Vagina (tissue), 2 donors: ENCODE results near the gene MTMR3.

Source experiments
- POLR2AphosphoS5 ChIP-seq, 2 donors: sonication (generic); formaldehyde crosslinking; IDR thresholded peaks; one replicate each; pipeline ENCODE4 v1.9.0; 2017; ENCODE audit warnings: antibody characterized with exemption in 2 of 2, mild to moderate bottlenecking in 2 of 2, low read depth in 1 of 2; ENCODE audit not compliant: insufficient read depth in 1 of 2
- TF ChIP-seq, protein P1 (sequence below), 3 experiments: fragments of 450-650 bp in 2 of 3; fragments of 200-600 bp in 1 of 3; sonication (generic) in 1 of 3; IDR thresholded peaks; one replicate each; pipeline ENCODE4 v1.5.1; 2017 to 2019; ENCODE audit warnings: antibody characterized with exemption in 3 of 3, mild to moderate bottlenecking in 2 of 3, moderate library complexity in 2 of 3

DNA sequence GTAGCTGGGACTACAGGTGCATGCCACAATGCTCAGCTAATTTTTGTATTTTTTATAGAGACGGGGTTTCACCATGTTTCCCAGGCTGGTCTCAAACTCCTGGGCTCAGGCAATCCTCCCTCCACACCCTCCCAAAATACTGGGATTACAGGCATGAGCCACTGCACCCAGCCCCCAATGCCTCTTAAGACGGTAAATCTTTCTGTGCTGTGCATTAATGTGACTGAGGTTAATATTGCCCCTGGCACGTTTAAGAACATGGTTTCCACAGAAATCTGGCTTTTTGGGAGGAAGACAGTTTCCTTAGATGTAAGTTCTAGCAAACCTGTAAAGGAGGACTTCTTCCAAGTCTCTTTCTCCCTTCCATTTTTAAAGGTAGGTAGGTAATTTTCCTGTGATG lies 191.2 kb downstream of the MTMR3 start:
- TF ChIP-seq, protein P1, sequence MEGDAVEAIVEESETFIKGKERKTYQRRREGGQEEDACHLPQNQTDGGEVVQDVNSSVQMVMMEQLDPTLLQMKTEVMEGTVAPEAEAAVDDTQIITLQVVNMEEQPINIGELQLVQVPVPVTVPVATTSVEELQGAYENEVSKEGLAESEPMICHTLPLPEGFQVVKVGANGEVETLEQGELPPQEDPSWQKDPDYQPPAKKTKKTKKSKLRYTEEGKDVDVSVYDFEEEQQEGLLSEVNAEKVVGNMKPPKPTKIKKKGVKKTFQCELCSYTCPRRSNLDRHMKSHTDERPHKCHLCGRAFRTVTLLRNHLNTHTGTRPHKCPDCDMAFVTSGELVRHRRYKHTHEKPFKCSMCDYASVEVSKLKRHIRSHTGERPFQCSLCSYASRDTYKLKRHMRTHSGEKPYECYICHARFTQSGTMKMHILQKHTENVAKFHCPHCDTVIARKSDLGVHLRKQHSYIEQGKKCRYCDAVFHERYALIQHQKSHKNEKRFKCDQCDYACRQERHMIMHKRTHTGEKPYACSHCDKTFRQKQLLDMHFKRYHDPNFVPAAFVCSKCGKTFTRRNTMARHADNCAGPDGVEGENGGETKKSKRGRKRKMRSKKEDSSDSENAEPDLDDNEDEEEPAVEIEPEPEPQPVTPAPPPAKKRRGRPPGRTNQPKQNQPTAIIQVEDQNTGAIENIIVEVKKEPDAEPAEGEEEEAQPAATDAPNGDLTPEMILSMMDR (IDR thresholded peaks at IDR 0.05): no peak
- no peak for TF ChIP-seq POLR2AphosphoS5 (IDR thresholded peaks at IDR 0.05; ENCODE audit: insufficient read depth in 1 of 2, low read depth in 1 of 2)
